Measurements from ENCODE around the gene IFNLR1. TPM values are rescaled to one million over a fixed set of nuclear protein-coding genes. Genes with fewer than 3 reads are reported as not detected.
"Not testable (repeated sequence)": the region's sequence is repeated elsewhere in the genome, so short reads cannot be mapped to it uniquely, and the experiment has no call there.

Gene IFNLR1
- total RNA-seq, 1 experiment from 2014 or later = 17.7 TPM

DNA sequence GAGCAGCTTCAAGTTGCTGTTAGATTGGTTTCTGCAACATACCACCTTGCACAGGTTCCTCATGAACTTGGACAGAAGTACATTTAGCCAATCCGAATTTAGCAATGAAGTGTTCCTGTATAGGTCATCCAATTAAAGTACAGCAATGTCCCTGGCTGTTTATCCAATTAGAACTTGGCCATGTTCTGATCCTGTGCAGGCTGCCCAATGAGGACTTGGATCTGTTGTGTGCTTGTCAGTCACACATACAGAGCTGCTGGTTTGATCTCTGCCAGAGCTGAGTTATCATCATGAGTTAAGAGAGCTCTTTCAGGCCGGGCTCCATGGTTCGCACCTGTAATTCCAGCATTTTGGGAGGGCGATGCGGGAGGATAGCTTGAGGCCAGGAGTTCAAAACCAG lies 22.0 kb upstream of the IFNLR1 start:
- H3K4me1 ChIP-seq (ENCODE audit: low read length) = no peaks in the 10 kb centered on the region
- DNase-seq = no peak
- no peak overlapping the region for H2AFZ ChIP-seq (ENCODE audit: low read length)
- no peaks in the 10 kb centered on the region for H3K27me3 ChIP-seq (ENCODE audit: low read length)
- H3K9me3 ChIP-seq (ENCODE audit: low read length) = no peaks in the 10 kb centered on the region; the same call in 1 of the 2 replicates
- no peak overlapping the region for H3K4me2 ChIP-seq (ENCODE audit: low read depth, low read length, poor library complexity, severe bottlenecking)
- H3K36me3 ChIP-seq (ENCODE audit: insufficient read depth, low read length) = no peaks in the 10 kb centered on the region
- H3K27ac ChIP-seq (ENCODE audit: low read length) = no peak overlapping the region
- H4K20me1 ChIP-seq (ENCODE audit: insufficient read depth, low read depth, low read length) = no peaks in the 10 kb centered on the region
- H3K9me2 ChIP-seq (replicated peaks; ENCODE audit: insufficient read depth, low read length) = no peaks in the 10 kb centered on the region
- no peak overlapping the region for H3K9ac ChIP-seq (ENCODE audit: low read length)
- no peaks in the 10 kb centered on the region for H3K79me2 ChIP-seq (ENCODE audit: low read length)
- H3K4me3 ChIP-seq (ENCODE audit: low read length) = no peak overlapping the region

DNA sequence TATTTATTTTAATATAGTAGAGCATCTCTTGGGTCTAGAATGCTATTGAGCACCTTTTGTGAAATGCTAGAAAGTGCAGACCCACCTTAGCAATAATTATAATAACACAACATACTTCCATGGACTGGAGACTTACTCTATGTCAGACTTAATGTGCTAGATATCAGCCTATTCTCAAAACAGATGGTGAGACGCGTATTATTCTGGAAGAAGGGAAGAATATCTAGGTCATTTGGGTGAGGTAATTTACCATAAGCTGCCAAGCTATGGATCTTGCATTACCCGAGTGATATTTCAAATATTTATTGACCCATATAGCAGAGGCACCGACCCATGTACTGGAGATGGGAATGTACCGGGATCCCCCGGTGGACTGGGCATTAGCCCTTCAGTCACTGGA lies 20.6 kb upstream of the IFNLR1 start:
- DNase-seq = no peak
- H4K20me1 ChIP-seq (ENCODE audit: insufficient read depth, low read depth, low read length) = no peaks in the 10 kb centered on the region
- H3K4me1 ChIP-seq (ENCODE audit: low read length) = peaks cover 6% of the 10 kb centered on the region
- H3K36me3 ChIP-seq (ENCODE audit: insufficient read depth, low read length) = no peaks in the 10 kb centered on the region
- no peaks in the 10 kb centered on the region for H3K79me2 ChIP-seq (ENCODE audit: low read length)
- no peak overlapping the region for H3K9ac ChIP-seq (ENCODE audit: low read length)
- no peaks in the 10 kb centered on the region; the same call in 1 of the 2 replicates for H3K9me3 ChIP-seq (ENCODE audit: low read length)
- H3K27ac ChIP-seq (ENCODE audit: low read length) = no peak overlapping the region
- no peak overlapping the region for H2AFZ ChIP-seq (ENCODE audit: low read length)
- no peak overlapping the region for H3K4me3 ChIP-seq (ENCODE audit: low read length)
- no peak overlapping the region for H3K4me2 ChIP-seq (ENCODE audit: low read depth, low read length, poor library complexity, severe bottlenecking)
- H3K9me2 ChIP-seq (replicated peaks; ENCODE audit: insufficient read depth, low read length) = no peaks in the 10 kb centered on the region
- H3K27me3 ChIP-seq (ENCODE audit: low read length) = no peaks in the 10 kb centered on the region

DNA sequence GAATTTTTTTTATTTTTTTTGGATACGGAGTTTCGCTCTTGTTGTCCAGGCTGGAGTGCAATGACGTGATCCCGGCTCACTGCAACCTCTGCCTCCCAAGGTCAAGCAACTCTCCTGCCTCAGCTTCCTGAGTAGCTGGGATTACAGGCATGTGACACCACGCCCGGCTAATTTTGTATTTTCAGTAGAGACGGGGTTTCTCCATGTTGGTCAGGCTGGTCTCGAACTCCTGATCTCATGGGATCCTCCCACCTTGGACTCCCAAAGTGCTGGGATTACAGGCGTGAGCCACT lies 20.3 kb upstream of the IFNLR1 start:
- not testable (repeated sequence) for H3K79me2 ChIP-seq (ENCODE audit: low read length); H3K9ac ChIP-seq (ENCODE audit: low read length); H3K36me3 ChIP-seq (ENCODE audit: insufficient read depth, low read length); H3K4me3 ChIP-seq (ENCODE audit: low read length); DNase-seq; H2AFZ ChIP-seq (ENCODE audit: low read length); H3K27ac ChIP-seq (ENCODE audit: low read length); H4K20me1 ChIP-seq (ENCODE audit: insufficient read depth, low read depth, low read length); H3K4me1 ChIP-seq (ENCODE audit: low read length); H3K4me2 ChIP-seq (ENCODE audit: low read depth, low read length, poor library complexity, severe bottlenecking); H3K27me3 ChIP-seq (ENCODE audit: low read length); H3K9me2 ChIP-seq (replicated peaks; ENCODE audit: insufficient read depth, low read length); H3K9me3 ChIP-seq (ENCODE audit: low read length)

DNA sequence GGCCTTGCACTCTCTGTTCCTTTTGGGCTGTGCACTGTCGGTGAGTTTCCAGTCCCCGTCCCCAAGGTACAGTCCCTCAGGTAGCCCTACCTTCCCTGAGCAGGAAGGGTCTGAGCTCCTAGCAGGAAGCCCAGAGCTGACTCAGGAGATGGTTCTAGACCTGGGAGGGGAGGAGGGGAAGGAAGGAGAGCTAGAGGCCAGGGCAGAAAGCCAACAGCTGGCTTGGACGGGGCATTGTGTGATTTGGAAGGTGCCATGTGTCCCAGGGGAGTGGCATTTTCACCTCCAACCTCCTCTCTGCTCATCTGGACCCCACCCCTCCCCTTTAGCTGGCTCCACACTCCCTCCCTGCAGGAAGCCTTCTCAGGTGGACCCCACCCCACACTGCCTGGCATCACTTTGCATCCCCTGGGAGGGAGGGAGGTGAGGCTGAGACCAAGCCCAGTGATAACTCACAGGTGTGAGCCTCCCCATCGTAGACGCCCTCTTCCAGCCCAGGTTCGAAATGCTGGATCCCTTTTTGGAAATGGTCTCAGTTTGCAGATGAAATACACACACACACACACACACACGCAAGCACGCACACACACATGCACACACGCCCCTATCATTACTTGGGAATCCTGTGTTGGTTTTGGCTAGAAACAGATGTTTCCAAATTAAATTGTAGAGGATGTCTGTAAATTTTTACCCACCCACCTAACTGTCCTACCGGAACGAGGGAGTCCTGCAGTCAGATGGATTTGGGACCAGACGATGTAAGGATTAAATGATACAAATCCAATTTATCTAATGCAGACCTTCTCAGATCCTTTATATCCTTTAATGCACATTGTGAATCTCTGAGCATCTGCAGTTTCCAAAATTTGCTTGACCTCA lies 19.7 kb upstream of the IFNLR1 start:
- H3K4me2 ChIP-seq (ENCODE audit: low read depth, low read length, poor library complexity, severe bottlenecking) = no peak overlapping the region
- no peak overlapping the region for H3K9ac ChIP-seq (ENCODE audit: low read length)
- no peaks in the 10 kb centered on the region for H3K79me2 ChIP-seq (ENCODE audit: low read length)
- H3K9me3 ChIP-seq (ENCODE audit: low read length) = no peaks in the 10 kb centered on the region
- H3K27ac ChIP-seq (ENCODE audit: low read length) = no peak overlapping the region
- no peak overlapping the region for H3K4me3 ChIP-seq (ENCODE audit: low read length)
- H3K4me1 ChIP-seq (ENCODE audit: low read length) = peaks cover 6% of the 10 kb centered on the region
- no peaks in the 10 kb centered on the region for H3K9me2 ChIP-seq (replicated peaks; ENCODE audit: insufficient read depth, low read length)
- H2AFZ ChIP-seq (ENCODE audit: low read length) = no peak overlapping the region
- no peaks in the 10 kb centered on the region for H3K36me3 ChIP-seq (ENCODE audit: insufficient read depth, low read length)
- DNase-seq = peak; percentile 33
- H4K20me1 ChIP-seq (ENCODE audit: insufficient read depth, low read depth, low read length) = no peaks in the 10 kb centered on the region
- H3K27me3 ChIP-seq (ENCODE audit: low read length) = no peaks in the 10 kb centered on the region

DNA sequence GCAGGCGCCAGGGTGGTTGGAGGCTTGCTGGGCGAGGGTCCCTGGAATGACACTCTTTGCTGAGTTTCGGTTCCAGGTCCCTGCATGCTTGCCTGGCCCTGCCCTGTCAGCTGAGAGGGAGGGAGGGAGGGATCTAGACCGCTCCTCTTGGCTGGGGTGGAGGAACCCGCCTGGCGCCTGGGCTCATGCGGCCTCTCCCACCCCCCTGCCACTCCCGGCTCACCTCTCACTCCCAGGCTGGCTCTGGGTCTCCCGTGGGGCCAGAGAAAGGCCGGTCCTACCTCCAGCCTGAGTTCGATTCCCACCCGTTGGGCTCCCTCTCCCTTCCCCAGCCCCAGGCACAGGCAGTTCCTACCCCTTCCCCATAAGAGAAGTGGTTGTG lies 19.0 kb upstream of the IFNLR1 start:
- H3K27me3 ChIP-seq (ENCODE audit: low read length) = no peaks in the 10 kb centered on the region
- H3K27ac ChIP-seq (ENCODE audit: low read length) = no peak overlapping the region
- H2AFZ ChIP-seq (ENCODE audit: low read length) = no peak overlapping the region
- H3K79me2 ChIP-seq (ENCODE audit: low read length) = no peaks in the 10 kb centered on the region
- H3K9ac ChIP-seq (ENCODE audit: low read length) = no peak overlapping the region
- no peaks in the 10 kb centered on the region for H3K9me3 ChIP-seq (ENCODE audit: low read length)
- H3K4me1 ChIP-seq (ENCODE audit: low read length) = peaks cover 6% of the 10 kb centered on the region
- H3K36me3 ChIP-seq (ENCODE audit: insufficient read depth, low read length) = no peaks in the 10 kb centered on the region
- no peak overlapping the region for H3K4me3 ChIP-seq (ENCODE audit: low read length)
- H3K4me2 ChIP-seq (ENCODE audit: low read depth, low read length, poor library complexity, severe bottlenecking) = no peak overlapping the region
- DNase-seq = no peak
- H3K9me2 ChIP-seq (replicated peaks; ENCODE audit: insufficient read depth, low read length) = no peaks in the 10 kb centered on the region
- no peaks in the 10 kb centered on the region for H4K20me1 ChIP-seq (ENCODE audit: insufficient read depth, low read depth, low read length)

DNA sequence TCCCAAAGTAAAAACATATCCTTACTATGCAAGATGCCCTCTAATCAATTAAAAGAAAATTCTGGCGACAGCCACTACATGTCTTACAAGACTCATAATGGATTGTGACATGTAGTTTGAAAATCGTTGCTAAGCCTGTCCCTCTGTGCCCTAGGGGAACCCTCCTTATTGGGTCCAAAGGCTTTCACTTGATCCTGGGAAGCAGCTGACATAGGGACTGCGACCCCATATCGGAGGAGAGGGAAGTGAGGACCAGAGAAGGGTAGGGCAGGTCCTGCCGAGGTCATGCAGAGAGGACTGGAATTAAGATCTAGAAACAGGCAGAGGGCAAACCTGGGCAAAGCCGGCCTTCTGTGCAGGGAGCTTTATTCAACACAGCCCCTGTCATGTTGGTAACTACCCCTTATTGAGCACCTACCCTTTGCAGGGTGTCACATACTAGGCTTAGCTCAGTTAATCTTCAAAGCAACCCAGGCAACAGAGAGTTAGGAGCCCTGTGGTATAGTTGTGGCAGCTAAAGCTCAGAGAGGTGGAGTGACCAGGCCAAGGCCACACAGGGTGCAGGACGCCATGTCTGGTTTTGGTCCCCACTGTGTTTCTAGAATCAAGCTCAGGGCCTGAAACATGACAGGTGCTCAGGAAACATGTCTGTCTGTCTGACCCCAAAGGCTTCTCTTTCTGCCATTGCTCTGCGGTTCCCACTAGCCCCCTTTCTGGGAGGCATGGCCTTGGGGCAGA lies 18.4 kb upstream of the IFNLR1 start:
- Histone ChIP-seq H3K36me3 (ENCODE audit: insufficient read depth, low read length) (no peaks in the 10 kb centered on the region), H3K27ac (ENCODE audit: low read length) (no peak overlapping the region), H3K4me3 (ENCODE audit: low read length) (no peak overlapping the region), H3K9me2 (replicated peaks; ENCODE audit: insufficient read depth, low read length) (no peaks in the 10 kb centered on the region), H3K4me2 (ENCODE audit: low read depth, low read length, poor library complexity, severe bottlenecking) (no peak overlapping the region), H4K20me1 (ENCODE audit: insufficient read depth, low read depth, low read length) (no peaks in the 10 kb centered on the region), H3K9ac (ENCODE audit: low read length) (no peak overlapping the region), H2AFZ (ENCODE audit: low read length) (no peak overlapping the region), H3K4me1 (ENCODE audit: low read length) (peaks cover 6% of the 10 kb centered on the region), H3K27me3 (ENCODE audit: low read length) (no peaks in the 10 kb centered on the region), H3K79me2 (ENCODE audit: low read length) (no peaks in the 10 kb centered on the region), H3K9me3 (ENCODE audit: low read length) (no peaks in the 10 kb centered on the region)
- peak; percentile 35 for DNase-seq

DNA sequence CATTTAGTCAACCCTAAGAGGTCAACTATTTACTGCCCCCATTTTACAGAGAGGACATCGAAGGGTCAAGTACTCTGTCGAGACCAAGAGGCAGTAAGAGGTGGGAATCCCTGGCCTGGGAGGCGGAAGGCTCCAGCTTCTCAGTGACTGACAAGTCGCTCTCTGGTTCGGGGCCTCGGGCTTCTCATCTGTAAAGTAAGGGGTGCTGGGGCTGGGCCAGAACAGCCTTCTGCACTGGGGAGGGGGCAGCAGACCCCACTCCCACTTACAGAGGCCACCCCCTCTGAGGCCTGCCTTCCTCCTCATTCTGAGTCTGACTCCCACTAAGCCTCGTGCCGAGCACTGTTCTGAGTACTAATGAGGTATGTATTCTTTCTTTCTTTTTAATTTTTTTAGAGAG lies 17.0 kb upstream of the IFNLR1 start:
- H2AFZ ChIP-seq (ENCODE audit: low read length) = no peak overlapping the region
- H3K79me2 ChIP-seq (ENCODE audit: low read length) = no peaks in the 10 kb centered on the region
- no peak overlapping the region for H3K4me3 ChIP-seq (ENCODE audit: low read length)
- no peak overlapping the region for H3K27ac ChIP-seq (ENCODE audit: low read length)
- no peaks in the 10 kb centered on the region for H3K9me3 ChIP-seq (ENCODE audit: low read length)
- no peaks in the 10 kb centered on the region for H3K36me3 ChIP-seq (ENCODE audit: insufficient read depth, low read length)
- H3K4me1 ChIP-seq (ENCODE audit: low read length) = peaks cover 9% of the 10 kb centered on the region
- H3K9ac ChIP-seq (ENCODE audit: low read length) = no peak overlapping the region
- no peaks in the 10 kb centered on the region for H3K9me2 ChIP-seq (replicated peaks; ENCODE audit: insufficient read depth, low read length)
- no peaks in the 10 kb centered on the region for H4K20me1 ChIP-seq (ENCODE audit: insufficient read depth, low read depth, low read length)
- no peak overlapping the region for H3K4me2 ChIP-seq (ENCODE audit: low read depth, low read length, poor library complexity, severe bottlenecking)
- DNase-seq = no peak
- no peaks in the 10 kb centered on the region for H3K27me3 ChIP-seq (ENCODE audit: low read length)

DNA sequence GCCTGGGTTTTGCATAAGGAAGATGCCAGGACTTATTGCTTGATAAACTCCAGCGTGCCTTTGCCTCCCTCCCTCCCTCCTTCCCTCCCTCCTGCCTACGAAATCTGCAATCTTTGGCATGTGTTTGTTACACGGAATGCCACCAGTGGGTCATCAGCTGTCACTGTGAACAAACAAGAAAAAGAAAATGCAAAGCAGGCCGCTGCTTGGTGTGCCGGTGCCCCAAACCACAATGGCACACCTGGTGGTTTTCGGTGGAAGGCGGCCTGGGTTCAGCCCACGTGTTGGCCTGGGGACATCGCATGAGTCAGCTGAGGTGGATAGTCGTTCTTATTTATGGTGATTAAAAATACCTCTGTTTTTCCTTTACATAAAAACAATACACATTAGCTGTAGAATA lies 16.3 kb upstream of the IFNLR1 start:
- H3K4me3 ChIP-seq (ENCODE audit: low read length) = no peak overlapping the region
- no peak overlapping the region for H3K4me2 ChIP-seq (ENCODE audit: low read depth, low read length, poor library complexity, severe bottlenecking)
- DNase-seq = no peak
- peaks cover 9% of the 10 kb centered on the region for H3K4me1 ChIP-seq (ENCODE audit: low read length)
- no peak overlapping the region for H2AFZ ChIP-seq (ENCODE audit: low read length)
- no peaks in the 10 kb centered on the region for H3K9me3 ChIP-seq (ENCODE audit: low read length)
- no peaks in the 10 kb centered on the region for H4K20me1 ChIP-seq (ENCODE audit: insufficient read depth, low read depth, low read length)
- H3K9ac ChIP-seq (ENCODE audit: low read length) = no peak overlapping the region
- no peaks in the 10 kb centered on the region for H3K27me3 ChIP-seq (ENCODE audit: low read length)
- no peaks in the 10 kb centered on the region for H3K36me3 ChIP-seq (ENCODE audit: insufficient read depth, low read length)
- H3K9me2 ChIP-seq (replicated peaks; ENCODE audit: insufficient read depth, low read length) = no peaks in the 10 kb centered on the region
- H3K79me2 ChIP-seq (ENCODE audit: low read length) = no peaks in the 10 kb centered on the region
- H3K27ac ChIP-seq (ENCODE audit: low read length) = no peak overlapping the region
